WTC11 (cell line): ENCODE results near the gene BTBD9.

Experiments
- CREM ChIP-seq: sonication (generic); formaldehyde crosslinking; IDR thresholded peaks from 2 replicates; pipeline ENCODE4 v1.8.1; 2022; ENCODE audit warnings: mild to moderate bottlenecking, missing genetic modification reagents, moderate library complexity
- CTCF ChIP-seq: fragments of 200-600 bp; IDR thresholded peaks from 2 replicates; pipeline ENCODE4 v1.8.0; 2022; ENCODE audit warnings: antibody characterized with exemption
- JUN ChIP-seq: sonication (generic); formaldehyde crosslinking; IDR thresholded peaks from 2 replicates; pipeline ENCODE4 v1.8.0; 2023; ENCODE audit warnings: mild to moderate bottlenecking, missing genetic modification reagents
- MAX ChIP-seq: sonication (generic); formaldehyde crosslinking; IDR thresholded peaks from 2 replicates; pipeline ENCODE4 v1.8.0; 2022; ENCODE audit warnings: mild to moderate bottlenecking, missing genetic modification reagents
- TEAD1 ChIP-seq: sonication (generic); formaldehyde crosslinking; IDR thresholded peaks from 2 replicates; pipeline ENCODE4 v1.8.0; 2022; ENCODE audit warnings: mild to moderate bottlenecking, missing genetic modification reagents
- TF ChIP-seq, protein P1 (sequence below): sonication (generic); formaldehyde crosslinking; IDR thresholded peaks from 2 replicates; pipeline ENCODE4 v1.8.0; 2022; ENCODE audit warnings: mild to moderate bottlenecking, missing genetic modification reagents
- TF ChIP-seq, protein P2 (sequence below): fragments of 250-450 bp; sonication (Bioruptor Pico); IDR thresholded peaks from 2 replicates; pipeline ENCODE4 v2.1.2; 2022; ENCODE audit warnings: mild to moderate bottlenecking, moderate library complexity
- TF ChIP-seq, protein P3 (sequence below): sonication (generic); formaldehyde crosslinking; conservative IDR thresholded peaks from 2 replicates; pipeline ENCODE4 v1.8.1; 2023; ENCODE audit warnings: mild to moderate bottlenecking, low read depth, missing genetic modification reagents, moderate library complexity
- TF ChIP-seq, protein P4 (sequence below): fragments of 250-450 bp; sonication (Bioruptor Pico); conservative IDR thresholded peaks from 2 replicates; pipeline ENCODE4 v1.9.0; 2021; ENCODE audit warnings: mild to moderate bottlenecking

- TF ChIP-seq CTCF (no peak), MAX (CRISPR knock-in tag) (no peak), JUN (CRISPR knock-in tag) (no peak), TEAD1 (CRISPR knock-in tag) (no peak), CREM (CRISPR knock-in tag) (no peak)
- TF ChIP-seq, protein P1, sequence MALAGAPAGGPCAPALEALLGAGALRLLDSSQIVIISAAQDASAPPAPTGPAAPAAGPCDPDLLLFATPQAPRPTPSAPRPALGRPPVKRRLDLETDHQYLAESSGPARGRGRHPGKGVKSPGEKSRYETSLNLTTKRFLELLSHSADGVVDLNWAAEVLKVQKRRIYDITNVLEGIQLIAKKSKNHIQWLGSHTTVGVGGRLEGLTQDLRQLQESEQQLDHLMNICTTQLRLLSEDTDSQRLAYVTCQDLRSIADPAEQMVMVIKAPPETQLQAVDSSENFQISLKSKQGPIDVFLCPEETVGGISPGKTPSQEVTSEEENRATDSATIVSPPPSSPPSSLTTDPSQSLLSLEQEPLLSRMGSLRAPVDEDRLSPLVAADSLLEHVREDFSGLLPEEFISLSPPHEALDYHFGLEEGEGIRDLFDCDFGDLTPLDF (CRISPR knock-in tag) = no peak
- TF ChIP-seq, protein P2, sequence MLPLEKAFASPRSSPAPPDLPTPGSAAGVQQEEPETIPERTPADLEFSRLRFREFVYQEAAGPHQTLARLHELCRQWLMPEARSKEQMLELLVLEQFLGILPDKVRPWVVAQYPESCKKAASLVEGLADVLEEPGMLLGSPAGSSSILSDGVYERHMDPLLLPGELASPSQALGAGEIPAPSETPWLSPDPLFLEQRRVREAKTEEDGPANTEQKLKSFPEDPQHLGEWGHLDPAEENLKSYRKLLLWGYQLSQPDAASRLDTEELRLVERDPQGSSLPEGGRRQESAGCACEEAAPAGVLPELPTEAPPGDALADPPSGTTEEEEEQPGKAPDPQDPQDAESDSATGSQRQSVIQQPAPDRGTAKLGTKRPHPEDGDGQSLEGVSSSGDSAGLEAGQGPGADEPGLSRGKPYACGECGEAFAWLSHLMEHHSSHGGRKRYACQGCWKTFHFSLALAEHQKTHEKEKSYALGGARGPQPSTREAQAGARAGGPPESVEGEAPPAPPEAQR (CRISPR knock-in tag) = no peak
- TF ChIP-seq, protein P3, sequence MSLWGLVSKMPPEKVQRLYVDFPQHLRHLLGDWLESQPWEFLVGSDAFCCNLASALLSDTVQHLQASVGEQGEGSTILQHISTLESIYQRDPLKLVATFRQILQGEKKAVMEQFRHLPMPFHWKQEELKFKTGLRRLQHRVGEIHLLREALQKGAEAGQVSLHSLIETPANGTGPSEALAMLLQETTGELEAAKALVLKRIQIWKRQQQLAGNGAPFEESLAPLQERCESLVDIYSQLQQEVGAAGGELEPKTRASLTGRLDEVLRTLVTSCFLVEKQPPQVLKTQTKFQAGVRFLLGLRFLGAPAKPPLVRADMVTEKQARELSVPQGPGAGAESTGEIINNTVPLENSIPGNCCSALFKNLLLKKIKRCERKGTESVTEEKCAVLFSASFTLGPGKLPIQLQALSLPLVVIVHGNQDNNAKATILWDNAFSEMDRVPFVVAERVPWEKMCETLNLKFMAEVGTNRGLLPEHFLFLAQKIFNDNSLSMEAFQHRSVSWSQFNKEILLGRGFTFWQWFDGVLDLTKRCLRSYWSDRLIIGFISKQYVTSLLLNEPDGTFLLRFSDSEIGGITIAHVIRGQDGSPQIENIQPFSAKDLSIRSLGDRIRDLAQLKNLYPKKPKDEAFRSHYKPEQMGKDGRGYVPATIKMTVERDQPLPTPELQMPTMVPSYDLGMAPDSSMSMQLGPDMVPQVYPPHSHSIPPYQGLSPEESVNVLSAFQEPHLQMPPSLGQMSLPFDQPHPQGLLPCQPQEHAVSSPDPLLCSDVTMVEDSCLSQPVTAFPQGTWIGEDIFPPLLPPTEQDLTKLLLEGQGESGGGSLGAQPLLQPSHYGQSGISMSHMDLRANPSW (CRISPR knock-in tag) = no peak
- TF ChIP-seq, protein P4, sequence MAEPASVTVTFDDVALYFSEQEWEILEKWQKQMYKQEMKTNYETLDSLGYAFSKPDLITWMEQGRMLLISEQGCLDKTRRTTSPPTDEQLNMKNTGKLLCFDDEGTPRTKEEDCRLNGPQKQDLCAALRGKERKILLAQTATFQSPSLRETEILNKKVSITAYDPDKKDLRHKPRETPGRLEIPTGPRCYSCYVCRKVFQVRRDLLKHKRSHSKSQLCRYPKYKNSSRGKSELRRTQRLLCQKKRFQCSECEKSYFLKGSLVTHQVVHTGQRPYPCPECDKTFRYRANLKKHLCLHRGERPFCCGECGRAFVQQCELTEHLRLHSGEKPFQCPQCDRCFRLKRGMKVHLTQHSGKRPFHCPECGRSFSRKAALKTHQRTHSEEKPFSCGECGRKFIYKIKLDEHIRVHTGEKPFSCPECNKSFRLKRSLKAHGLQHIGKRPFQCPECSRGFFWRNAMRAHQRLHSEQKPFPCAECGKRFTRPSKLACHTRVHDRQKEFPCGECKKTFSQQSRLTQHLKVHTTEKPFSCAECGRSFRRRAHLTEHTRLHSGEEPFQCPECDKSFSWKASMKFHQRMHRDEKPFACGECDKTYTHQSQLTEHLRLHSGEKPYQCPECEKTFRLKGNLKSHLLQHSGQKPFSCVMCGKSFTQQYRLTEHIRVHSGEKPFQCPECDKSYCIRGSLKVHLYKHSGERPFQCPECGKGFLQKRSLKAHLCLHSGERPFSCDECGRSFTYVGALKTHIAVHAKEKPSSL = no peak
Observed at GRCh38 chr6:38650207-38650752, 10.6 kb upstream of the BTBD9 start.
